DOHH2 (cell line): ENCODE data around the gene TRMT61B.

ENCODE experiments used
- H3F3A ChIP-seq: fragments of 200-600 bp; sonication (generic), shearing (Covaris generic); 2 replicates; pipeline ENCODE4 v1.6.0; 2016; ENCODE audit warnings: antibody characterized with exemption, mild to moderate bottlenecking; ENCODE audit not compliant: control insufficient read depth, insufficient read depth
- H3K27ac ChIP-seq: fragments of 200-600 bp; sonication (generic); 2 replicates; pipeline ENCODE4 v1.5.1; 2014; ENCODE audit warnings: low read depth, mild to moderate bottlenecking, low read length, moderate library complexity
- H3K27me3 ChIP-seq: fragments of 200-600 bp; sonication (generic); 2 replicates; pipeline ENCODE4 v1.6.1; 2014; ENCODE audit warnings: mild to moderate bottlenecking, low read length, mixed read lengths; ENCODE audit not compliant: control insufficient read depth
- H3K36me3 ChIP-seq: fragments of 200-600 bp; sonication (generic); 2 replicates; pipeline ENCODE4 v1.6.1; 2014; ENCODE audit warnings: mild to moderate bottlenecking, low read length, moderate library complexity, mixed read lengths; ENCODE audit not compliant: control insufficient read depth
- H3K4me1 ChIP-seq: fragments of 200-600 bp; sonication (generic); 2 replicates; pipeline ENCODE4 v1.6.1; 2014; ENCODE audit warnings: mild to moderate bottlenecking, low read length, mixed read lengths; ENCODE audit not compliant: control insufficient read depth
- H3K4me2 ChIP-seq: fragments of 200-600 bp; sonication (generic); 2 replicates; pipeline ENCODE4 v1.6.0; 2014; ENCODE audit warnings: mild to moderate bottlenecking, low read length, moderate library complexity
- H3K4me3 ChIP-seq: fragments of 200-600 bp; sonication (generic); 2 replicates; pipeline ENCODE4 v1.5.1; 2014; ENCODE audit warnings: mild to moderate bottlenecking, low read length, mixed read lengths
- H3K79me2 ChIP-seq: fragments of 200-600 bp; sonication (generic); 2 replicates; pipeline ENCODE4 v1.6.1; 2014; ENCODE audit warnings: mild to moderate bottlenecking, low read length, mixed read lengths; ENCODE audit not compliant: control insufficient read depth
- H3K9me2 ChIP-seq: fragments of 200-600 bp; sonication (generic); replicated peaks from 2 replicates; pipeline ENCODE4 v1.6.1; 2014; ENCODE audit warnings: mild to moderate bottlenecking, low read length, mixed read lengths; ENCODE audit not compliant: control insufficient read depth
- H3K9me3 ChIP-seq: fragments of 200-600 bp; sonication (generic); 2 replicates; pipeline ENCODE4 v1.6.1; 2014; ENCODE audit warnings: antibody characterized with exemption, low read length, mixed read lengths; ENCODE audit not compliant: control insufficient read depth, insufficient read depth
- H4K20me1 ChIP-seq: fragments of 200-600 bp; sonication (generic); 2 replicates; pipeline ENCODE4 v1.6.0; 2014; ENCODE audit warnings: low read depth, mild to moderate bottlenecking, antibody characterized with exemption, low read length, moderate library complexity; ENCODE audit not compliant: control insufficient read depth, insufficient read depth
- CTCF ChIP-seq: fragments of 200-600 bp; sonication (generic); IDR thresholded peaks from one replicate; pipeline ENCODE4 v1.5.1; 2014; ENCODE audit warnings: antibody characterized with exemption, mild to moderate bottlenecking, low read depth, low read length; ENCODE audit not compliant: poor library complexity, severe bottlenecking
- EZH2phosphoT487 ChIP-seq: fragments of 200-600 bp; sonication (generic); IDR thresholded peaks from 2 replicates; pipeline ENCODE4 v1.6.1; 2017; ENCODE audit warnings: borderline replicate concordance, mild to moderate bottlenecking, antibody characterized with exemption, low read length, moderate library complexity, mixed read lengths

Gene TRMT61B

GRCh38 chr2:28871620-28872019, 1.5 kb upstream of the TRMT61B start:
- TF ChIP-seq CTCF, result no peak
- TF ChIP-seq EZH2phosphoT487, result no peak
- peaks cover 4% of the 10 kb centered on the region for H4K20me1 ChIP-seq
- peaks cover 3% of the 10 kb centered on the region for H3F3A ChIP-seq
- peak overlapping the region; percentile 93 for H3K4me2 ChIP-seq
- H3K27me3 ChIP-seq, result peaks cover 2% of the 10 kb centered on the region; the same call in 1 of the 2 replicates
- no peaks in the 10 kb centered on the region for H3K9me3 ChIP-seq
- no peak overlapping the region for H3K4me3 ChIP-seq
- no peak overlapping the region for H3K27ac ChIP-seq
- peaks cover 41% of the 10 kb centered on the region for H3K79me2 ChIP-seq
- H3K36me3 ChIP-seq, result peaks cover 18% of the 10 kb centered on the region
- peaks cover 41% of the 10 kb centered on the region for H3K4me1 ChIP-seq
- no peaks in the 10 kb centered on the region for H3K9me2 ChIP-seq

- H3K9me3 ChIP-seq, result no peaks in the 10 kb centered on the region
- peaks cover 30% of the 10 kb centered on the region for H3K36me3 ChIP-seq
- peaks cover 3% of the 10 kb centered on the region for H3F3A ChIP-seq
- TF ChIP-seq CTCF, result no peak
- no peak for TF ChIP-seq EZH2phosphoT487
- peaks cover 56% of the 10 kb centered on the region for H3K79me2 ChIP-seq
- H3K27me3 ChIP-seq, result no peaks in the 10 kb centered on the region
- H3K4me2 ChIP-seq, result peak overlapping the region; percentile 93
- peaks cover 4% of the 10 kb centered on the region for H4K20me1 ChIP-seq
- H3K4me1 ChIP-seq, result peaks cover 41% of the 10 kb centered on the region
- peak overlapping the region; percentile 86 for H3K4me3 ChIP-seq
- H3K27ac ChIP-seq, result no peak overlapping the region
- no peaks in the 10 kb centered on the region for H3K9me2 ChIP-seq
Measured at GRCh38 chr2:28869494-28870145, 489 bp downstream of the TRMT61B start.

- Histone ChIP-seq H4K20me1 (peaks cover 4% of the 10 kb centered on the region), H3F3A (peaks cover 3% of the 10 kb centered on the region), H3K36me3 (peaks cover 40% of the 10 kb centered on the region), H3K4me2 (peak overlapping the region; percentile 93), H3K79me2 (peaks cover 65% of the 10 kb centered on the region), H3K4me3 (peak overlapping the region; percentile 86), H3K9me2 (no peaks in the 10 kb centered on the region), H3K9me3 (no peaks in the 10 kb centered on the region), H3K27ac (no peak overlapping the region), H3K4me1 (peaks cover 41% of the 10 kb centered on the region), H3K27me3 (no peaks in the 10 kb centered on the region)
- TF ChIP-seq CTCF, result no peak
- no peak for TF ChIP-seq EZH2phosphoT487
Measured at GRCh38 chr2:28868611-28869010, 1.5 kb downstream of the TRMT61B start.
